Naive thymus-derived CD4-positive, alpha-beta T cell (primary cell): Measurements from ENCODE around the gene DIO3. TPM values are rescaled to one million over a fixed set of nuclear protein-coding genes. Genes with fewer than 3 reads are reported as not detected.

Experiments used
- ATAC-seq: fragments of 150-1000 bp; cut with Tn5 transposase; 2 replicates; pipeline ENCODE4 v1.10.0; 2021; ENCODE audit warnings: mild to moderate bottlenecking, moderate library complexity
- CTCF ChIA-PET: fragments of 350-600 bp; sonication (Branson Sonifier 250); formaldehyde crosslinking; loops from one replicate; lab custom pipeline; 2021; ENCODE audit warnings: antibody characterized with exemption; lab: Charles Lee
- POLR2A ChIA-PET: fragments of 350-600 bp; sonication (Branson Sonifier 250); formaldehyde crosslinking; loops from one replicate; lab custom pipeline; 2021; ENCODE audit warnings: antibody characterized with exemption, inconsistent platforms; lab: Charles Lee
- DNase-seq, 9 donors: peaks; one replicate each; pipeline versions ENCODE4 v3.0.0 to v3.0.0-alpha.2; 2020 to 2022; ENCODE audit warnings: mixed read lengths in 1 of 9
- H3K27ac ChIP-seq: one replicate; pipeline ENCODE4 v1.7.0; 2013; ENCODE audit warnings: mild to moderate bottlenecking, low read depth, low read length, moderate library complexity
- H3K27me3 ChIP-seq, 2 donors: one replicate each; pipeline ENCODE4 v1.7.0; 2013; ENCODE audit warnings: low read length in 2 of 2, mild to moderate bottlenecking in 2 of 2, moderate library complexity in 2 of 2; ENCODE audit not compliant: control insufficient read depth in 2 of 2, insufficient read depth in 2 of 2
- H3K36me3 ChIP-seq, 3 experiments: 1 replicate in 2 of 3; 2 replicates in 1 of 3; pipeline ENCODE4 v1.7.0; 2013; ENCODE audit warnings: low read length in 3 of 3, mild to moderate bottlenecking in 3 of 3, moderate library complexity in 1 of 3; ENCODE audit not compliant: insufficient read depth in 3 of 3, control insufficient read depth in 2 of 3
- H3K4me1 ChIP-seq, 2 donors: one replicate each; pipeline ENCODE4 v1.7.0; 2013; ENCODE audit warnings: low read length in 2 of 2, mild to moderate bottlenecking in 2 of 2, moderate library complexity in 1 of 2; ENCODE audit not compliant: control insufficient read depth in 2 of 2, insufficient read depth in 2 of 2
- H3K4me3 ChIP-seq: 2 replicates; pipeline ENCODE4 v1.7.0; 2013; ENCODE audit warnings: mild to moderate bottlenecking, low read length
- H3K9me3 ChIP-seq, 3 experiments: 1 replicate in 2 of 3; 2 replicates in 1 of 3; pipeline ENCODE4 v1.7.0; 2013; ENCODE audit warnings: low read length in 3 of 3; ENCODE audit not compliant: control insufficient read depth in 2 of 3
- H3K27ac Mint-ChIP-seq, 9 donors: one replicate each; pipeline ENCODE4 v1.8.0; 2020 to 2022; ENCODE audit warnings: mixed read lengths in 9 of 9, mild to moderate bottlenecking in 8 of 9, moderate library complexity in 5 of 9, inconsistent platforms in 2 of 9
- H3K27me3 Mint-ChIP-seq, 5 donors: one replicate each; pipeline ENCODE4 v1.8.0; 2021 to 2022; ENCODE audit warnings: mixed read lengths in 5 of 5, mild to moderate bottlenecking in 1 of 5
- H3K36me3 Mint-ChIP-seq, 5 donors: one replicate each; pipeline ENCODE4 v1.8.0; 2020 to 2022; ENCODE audit warnings: mixed read lengths in 5 of 5, mild to moderate bottlenecking in 3 of 5, inconsistent platforms in 1 of 5
- H3K4me1 Mint-ChIP-seq, 7 donors: one replicate each; pipeline ENCODE4 v1.8.0; 2020 to 2022; ENCODE audit warnings: mixed read lengths in 7 of 7, mild to moderate bottlenecking in 3 of 7, inconsistent platforms in 1 of 7
- H3K4me3 Mint-ChIP-seq, 10 donors: one replicate each; pipeline ENCODE4 v1.8.0; 2020 to 2022; ENCODE audit warnings: mild to moderate bottlenecking in 10 of 10, mixed read lengths in 10 of 10, moderate library complexity in 6 of 10, inconsistent platforms in 2 of 10
- H3K9me3 Mint-ChIP-seq, 11 donors: one replicate each; pipeline ENCODE4 v1.8.0; 2020 to 2022; ENCODE audit warnings: mixed read lengths in 11 of 11, mild to moderate bottlenecking in 4 of 11, inconsistent platforms in 1 of 11, moderate library complexity in 1 of 11
- intact Hi-C, 2 donors: fragments of 100-400 bp; cut with micrococcal nuclease; formaldehyde crosslinking; loops; one replicate each; pipeline ENCODE4 v1.15.1; 2023
- polyA plus RNA-seq, 2 donors: library from polyadenylated mRNA; unstranded; fragments of 300-500 nt; fragmentation: Illumina TruSeq; gene quantifications; one replicate each; pipeline ENCODE4 v1.2.3, GENCODE V29; 2021
- total RNA-seq, 6 experiments: library from RNA in 5 of 6; stranded (reverse) in 5 of 6; gene quantifications; 1 replicate in 5 of 6; 2 replicates in 1 of 6; pipeline ENCODE4 v1.2.3 and lab custom pipeline; 2021 to 2026

The DIO3 gene
- total and polyA plus RNA-seq, 7 experiments from 2014 or later = not detected

DNA sequence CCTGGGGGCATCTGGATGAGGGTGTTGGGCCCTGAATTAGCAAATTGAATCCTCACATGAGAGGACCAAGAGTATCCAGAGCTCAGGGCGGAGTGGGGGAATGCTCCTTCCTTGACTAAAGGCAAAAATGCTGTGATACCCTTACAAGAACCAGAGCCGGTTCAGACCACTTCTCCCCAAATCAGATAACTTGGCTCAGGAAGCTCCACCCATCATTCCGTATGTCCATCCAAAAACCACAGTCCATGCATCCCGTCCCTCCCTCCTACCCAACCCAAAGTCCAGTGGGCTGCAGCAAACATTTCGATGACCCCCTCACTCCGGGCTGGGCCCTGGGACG is 22.4 kb downstream of the DIO3 start:
- CTCF ChIA-PET = interaction anchor here (0.6 kb wide), 1 partner anchor 85 kb away, joined by 3 read pairs; no protein-coding TSS in a partner anchor
- POLR2A ChIA-PET = no interaction called here

DNA sequence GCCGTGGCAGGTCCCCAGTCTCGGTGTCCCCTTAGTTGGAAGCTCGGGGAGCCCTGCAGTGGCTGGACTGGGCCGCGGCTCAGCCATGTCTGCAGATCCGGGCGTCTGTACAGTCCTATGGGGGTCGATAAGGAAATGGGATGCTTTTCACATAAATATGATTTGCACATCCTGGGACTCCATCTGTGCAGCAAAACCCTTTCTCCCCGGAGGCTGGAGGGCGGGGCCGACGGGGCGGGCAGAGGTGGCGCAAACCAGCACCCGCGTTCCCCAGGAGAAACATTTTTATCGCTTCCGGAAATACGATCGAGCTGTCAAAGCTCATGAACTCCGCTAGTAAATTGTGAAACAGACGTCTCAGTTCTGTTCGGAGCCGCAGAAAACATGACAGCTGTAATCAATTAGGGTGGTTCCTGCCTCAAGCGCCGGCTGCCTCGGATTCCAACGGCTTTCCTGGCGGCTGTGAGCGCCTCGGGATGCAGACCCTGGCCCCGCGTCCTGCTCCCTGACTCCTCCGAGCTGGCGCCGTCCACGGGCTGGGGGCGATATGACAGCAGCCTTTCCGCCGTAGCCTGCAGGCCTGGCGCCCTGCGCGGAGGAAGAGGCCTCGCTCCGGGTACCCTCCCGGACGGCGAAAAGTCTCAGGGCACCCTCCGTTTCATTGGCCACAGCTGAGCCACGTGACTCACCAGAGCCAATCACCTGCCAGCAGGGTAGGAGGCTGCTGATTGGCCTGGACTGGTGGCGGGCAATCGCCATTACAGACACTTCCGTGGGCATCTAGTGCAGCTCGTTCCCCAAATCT is 23.0 kb downstream of the DIO3 start:
- DNase-seq (no peak), ATAC-seq (no peak)
- Mint-ChIP-seq H3K27ac (peak overlapping the region in 1 of 9 donors; percentile 19), H3K4me3 (peak overlapping the region in 3 of 10 donors; percentile 7 to 42 (median 19)), H3K9me3 (no peaks in the 10 kb centered on the region), H3K27me3 (peaks cover 0 to 8% (median 0%) of the 10 kb centered on the region in 5 donors), H3K36me3 (no peaks in the 10 kb centered on the region), H3K4me1 (peaks cover 0 to 2% (median 0%) of the 10 kb centered on the region in 7 donors)
- ChIA-PET POLR2A (no interaction called here), CTCF (interaction anchor here (0.6 kb wide), 1 partner anchor 85 kb away, joined by 3 read pairs; no protein-coding TSS in a partner anchor)
- Histone ChIP-seq H3K4me1 (no peaks in the 10 kb centered on the region), H3K27ac (no peak overlapping the region), H3K9me3 (no peaks in the 10 kb centered on the region), H3K36me3 (no peaks in the 10 kb centered on the region), H3K4me3 (no peak overlapping the region), H3K27me3 (no peaks in the 10 kb centered on the region)
- intact Hi-C loops = no loop called here

More for the DNA sequence above, 22.4 kb downstream of the DIO3 start:
- peaks cover 0 to 8% (median 0%) of the 10 kb centered on the region in 5 donors for H3K27me3 Mint-ChIP-seq
- intact Hi-C loops = no loop called here
- H3K4me1 Mint-ChIP-seq = peaks cover 0 to 2% (median 0%) of the 10 kb centered on the region in 7 donors
- Histone ChIP-seq H3K36me3 (no peaks in the 10 kb centered on the region), H3K9me3 (no peaks in the 10 kb centered on the region), H3K27ac (no peak overlapping the region), H3K27me3 (no peaks in the 10 kb centered on the region), H3K4me1 (no peaks in the 10 kb centered on the region), H3K4me3 (no peak overlapping the region)
- ATAC-seq (no peak), DNase-seq (no peak)
- no peaks in the 10 kb centered on the region for H3K36me3 Mint-ChIP-seq
- no peak overlapping the region for H3K4me3 Mint-ChIP-seq
- H3K9me3 Mint-ChIP-seq = no peaks in the 10 kb centered on the region
- H3K27ac Mint-ChIP-seq = peak overlapping the region in 2 of 9 donors; percentile 19 to 51

DNA sequence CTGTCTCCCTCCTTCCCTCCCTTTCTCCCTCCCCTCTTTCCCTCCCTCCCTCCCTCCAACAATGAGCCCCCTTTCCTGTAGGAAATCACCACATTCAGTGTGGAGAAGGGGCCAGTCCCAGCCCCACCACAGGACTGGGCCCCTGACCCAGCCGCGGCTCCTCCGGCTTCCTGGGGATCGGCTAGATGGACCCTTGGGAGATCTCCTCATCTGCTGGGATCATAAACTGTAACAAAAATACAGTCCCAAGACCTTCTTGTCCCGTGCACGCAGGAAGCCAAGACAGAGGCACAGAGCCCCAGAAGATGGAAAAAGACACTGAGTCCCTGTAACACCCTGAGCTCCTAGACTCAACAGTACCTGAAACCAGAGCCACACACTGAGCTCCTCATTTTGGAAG is 23.9 kb downstream of the DIO3 start:
- H3K4me1 ChIP-seq = no peaks in the 10 kb centered on the region
- Mint-ChIP-seq H3K4me3 (no peak overlapping the region), H3K4me1 (peaks cover 0 to 2% (median 0%) of the 10 kb centered on the region in 7 donors), H3K27ac (no peak overlapping the region), H3K36me3 (no peaks in the 10 kb centered on the region), H3K27me3 (peaks cover 0 to 8% (median 0%) of the 10 kb centered on the region in 5 donors), H3K9me3 (no peaks in the 10 kb centered on the region)
- no peaks in the 10 kb centered on the region for H3K27me3 ChIP-seq
- H3K4me3 ChIP-seq = no peak overlapping the region
- ATAC-seq (no peak), DNase-seq (no peak)
- H3K27ac ChIP-seq = no peak overlapping the region
- ChIA-PET POLR2A (no interaction called here), CTCF (no interaction called here)
- intact Hi-C loops = no loop called here
- no peaks in the 10 kb centered on the region for H3K9me3 ChIP-seq
- no peaks in the 10 kb centered on the region for H3K36me3 ChIP-seq

DNA sequence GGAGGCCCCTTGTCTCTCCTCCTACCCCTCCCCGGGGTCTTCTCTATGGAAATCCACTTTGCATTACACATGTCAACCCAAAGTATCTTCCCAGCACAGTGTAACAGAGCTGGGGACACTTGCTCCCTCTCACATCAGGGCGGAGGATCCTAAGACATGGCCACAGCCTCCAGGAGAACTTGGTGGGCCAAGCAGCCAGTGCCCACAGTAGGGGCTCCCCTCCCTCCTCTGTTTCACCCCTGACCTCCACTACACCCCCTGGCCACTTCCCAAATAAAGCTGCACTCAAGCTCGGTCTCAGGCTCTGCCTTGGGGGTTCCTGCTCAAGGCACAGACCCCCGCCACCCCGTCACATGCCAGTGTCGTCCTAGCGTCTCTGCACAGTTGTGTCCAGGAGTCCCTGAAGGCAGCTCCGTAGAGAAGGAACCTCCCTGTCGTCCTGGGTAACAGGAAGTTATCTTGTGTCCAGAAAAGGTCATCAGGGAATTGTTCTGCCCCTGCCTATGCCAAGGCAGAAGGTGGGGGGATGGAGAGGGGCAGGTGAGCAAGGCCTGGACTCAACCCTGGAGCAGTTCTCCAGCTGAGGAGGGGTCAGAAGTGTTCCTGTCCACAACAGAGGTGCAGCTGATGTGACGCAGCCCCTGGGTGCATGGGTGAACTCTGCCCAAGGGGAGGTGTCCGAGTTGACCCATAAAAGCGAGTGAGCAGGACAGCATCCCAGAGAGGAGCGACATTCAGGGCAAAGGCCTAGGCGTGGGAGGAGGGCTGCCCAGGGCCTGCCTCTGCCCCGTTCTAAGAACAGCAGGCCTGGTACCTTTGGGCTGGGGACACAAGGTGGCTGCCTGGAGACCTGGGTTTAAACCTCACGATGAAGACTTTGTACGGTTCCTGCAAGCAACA is 25.5 kb downstream of the DIO3 start:
- ATAC-seq = no peak
- intact Hi-C loops = no loop called here
- POLR2A ChIA-PET = no interaction called here

DNA sequence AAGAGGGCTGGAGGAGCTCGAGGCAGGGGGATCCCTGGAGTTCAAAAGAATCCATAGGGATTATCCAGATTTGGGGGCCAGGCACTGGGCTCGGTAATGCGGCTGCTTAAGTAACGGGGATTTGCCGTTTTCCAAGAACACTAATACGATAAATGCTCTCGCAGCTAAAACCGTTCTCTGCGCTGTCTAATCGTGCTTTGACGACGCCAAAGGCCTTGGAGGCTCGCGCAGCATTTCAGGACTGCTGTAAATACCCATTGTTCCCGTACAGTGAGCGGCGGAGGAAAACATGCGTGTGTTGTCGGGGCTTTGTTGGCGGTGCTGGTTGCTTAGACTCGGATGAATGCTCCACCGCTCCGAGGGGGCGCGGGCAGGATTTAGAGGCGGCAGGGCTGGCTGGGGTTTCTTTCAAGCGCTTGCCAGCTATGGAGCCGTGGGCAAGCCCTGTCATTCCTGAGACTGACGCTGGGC is 26.2 kb downstream of the DIO3 start:
- H3K4me1 ChIP-seq = no peaks in the 10 kb centered on the region
- ChIA-PET CTCF (no interaction called here), POLR2A (no interaction called here)
- H3K27ac ChIP-seq = no peak overlapping the region
- H3K27ac Mint-ChIP-seq = no peak overlapping the region
- DNase-seq = no peak
- ATAC-seq = no peak
- H3K9me3 ChIP-seq = no peaks in the 10 kb centered on the region
- peaks cover 0 to 7% (median 0%) of the 10 kb centered on the region in 7 donors for H3K4me1 Mint-ChIP-seq
- H3K27me3 Mint-ChIP-seq = no peaks in the 10 kb centered on the region
- intact Hi-C loops = no loop called here
- H3K4me3 ChIP-seq = no peak overlapping the region
- H3K36me3 ChIP-seq = no peaks in the 10 kb centered on the region
- no peaks in the 10 kb centered on the region for H3K27me3 ChIP-seq
- H3K4me3 Mint-ChIP-seq = no peak overlapping the region
- H3K9me3 Mint-ChIP-seq = peaks cover 0 to 2% (median 0%) of the 10 kb centered on the region in 11 donors
- no peaks in the 10 kb centered on the region for H3K36me3 Mint-ChIP-seq

More for the DNA sequence above, 25.5 kb downstream of the DIO3 start:
- Histone ChIP-seq H3K9me3 (no peaks in the 10 kb centered on the region), H3K27ac (no peak overlapping the region), H3K27me3 (no peaks in the 10 kb centered on the region), H3K4me1 (no peaks in the 10 kb centered on the region), H3K4me3 (no peak overlapping the region), H3K36me3 (no peaks in the 10 kb centered on the region)
- Mint-ChIP-seq H3K27ac (no peak overlapping the region), H3K4me1 (peaks cover 0 to 7% (median 0%) of the 10 kb centered on the region in 7 donors), H3K27me3 (no peaks in the 10 kb centered on the region), H3K4me3 (no peak overlapping the region), H3K36me3 (no peaks in the 10 kb centered on the region), H3K9me3 (peaks cover 0 to 2% (median 0%) of the 10 kb centered on the region in 11 donors)
- DNase-seq = no peak
- CTCF ChIA-PET = no interaction called here

DNA sequence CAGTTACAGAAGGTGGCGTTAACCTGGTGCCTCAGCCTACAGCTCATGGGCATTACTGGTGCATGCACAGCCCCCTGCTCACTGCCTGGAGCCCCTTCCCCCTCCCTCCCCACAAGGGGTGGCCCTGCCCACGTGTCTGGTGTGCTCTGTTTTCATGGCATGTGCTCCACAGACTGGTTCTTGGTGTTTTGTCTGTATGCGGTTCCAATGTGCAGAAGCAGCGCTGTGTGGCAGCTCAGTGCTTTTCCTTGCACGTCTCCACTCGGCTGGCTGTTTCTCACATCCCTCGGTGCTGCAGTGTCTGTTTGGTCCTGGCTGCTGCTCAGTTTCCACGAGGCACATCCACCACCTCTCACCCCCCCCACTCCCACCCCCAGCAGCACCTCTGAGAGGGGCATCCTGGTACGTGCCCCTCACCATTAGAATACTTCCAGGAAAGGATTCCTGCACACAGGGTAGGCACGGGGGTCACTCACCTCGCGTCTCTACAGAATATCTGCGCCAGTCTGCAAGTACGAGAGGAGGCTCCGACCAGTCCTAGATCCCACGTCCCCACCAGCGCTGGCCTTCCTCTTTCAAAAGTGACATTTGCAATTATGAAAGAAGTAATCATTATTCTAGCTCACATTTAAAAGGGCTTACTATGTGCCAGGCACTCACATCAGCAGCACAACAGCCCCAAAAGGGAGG is 27.1 kb downstream of the DIO3 start:
- H3K4me3 Mint-ChIP-seq = no peak overlapping the region
- Histone ChIP-seq H3K27ac (no peak overlapping the region), H3K4me1 (no peaks in the 10 kb centered on the region), H3K9me3 (no peaks in the 10 kb centered on the region), H3K27me3 (no peaks in the 10 kb centered on the region), H3K4me3 (no peak overlapping the region), H3K36me3 (no peaks in the 10 kb centered on the region)
- H3K9me3 Mint-ChIP-seq = peaks cover 0 to 2% (median 0%) of the 10 kb centered on the region in 11 donors
- ATAC-seq (no peak), DNase-seq (no peak)
- H3K36me3 Mint-ChIP-seq = no peaks in the 10 kb centered on the region
- intact Hi-C loops = no loop called here
- POLR2A ChIA-PET = no interaction called here
- no peaks in the 10 kb centered on the region for H3K27me3 Mint-ChIP-seq
- no peak overlapping the region for H3K27ac Mint-ChIP-seq
- H3K4me1 Mint-ChIP-seq = peaks cover 0 to 7% (median 3%) of the 10 kb centered on the region in 7 donors
- CTCF ChIA-PET = no interaction called here
